ENCODE data around the gene PITRM1.
"Not testable (repeated sequence)": the region's sequence is repeated elsewhere in the genome, so short reads cannot be mapped to it uniquely, and the experiment has no call there.

The PITRM1 gene

DNA sequence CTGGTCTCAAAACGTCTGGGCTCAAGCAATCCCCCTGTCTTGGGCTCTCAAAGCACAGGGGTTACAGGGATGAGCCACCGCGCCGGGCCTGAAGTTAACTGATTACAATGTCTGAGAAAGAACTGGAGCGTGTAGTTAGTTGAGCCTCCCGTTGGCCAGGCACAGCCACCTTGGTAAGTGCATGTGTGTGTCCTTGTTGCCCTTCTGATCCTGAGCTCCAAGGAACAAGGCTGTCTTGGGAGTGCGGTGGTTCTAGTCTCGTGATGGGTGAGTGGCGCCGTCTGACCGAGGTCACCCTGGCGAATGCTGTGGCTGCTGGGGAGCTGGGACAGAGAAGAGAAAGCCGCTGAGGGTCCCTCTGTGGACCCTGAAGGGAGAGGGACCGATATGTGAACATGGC lies 50.5 kb downstream of the PITRM1 start:
- no peak for DNase-seq

DNA sequence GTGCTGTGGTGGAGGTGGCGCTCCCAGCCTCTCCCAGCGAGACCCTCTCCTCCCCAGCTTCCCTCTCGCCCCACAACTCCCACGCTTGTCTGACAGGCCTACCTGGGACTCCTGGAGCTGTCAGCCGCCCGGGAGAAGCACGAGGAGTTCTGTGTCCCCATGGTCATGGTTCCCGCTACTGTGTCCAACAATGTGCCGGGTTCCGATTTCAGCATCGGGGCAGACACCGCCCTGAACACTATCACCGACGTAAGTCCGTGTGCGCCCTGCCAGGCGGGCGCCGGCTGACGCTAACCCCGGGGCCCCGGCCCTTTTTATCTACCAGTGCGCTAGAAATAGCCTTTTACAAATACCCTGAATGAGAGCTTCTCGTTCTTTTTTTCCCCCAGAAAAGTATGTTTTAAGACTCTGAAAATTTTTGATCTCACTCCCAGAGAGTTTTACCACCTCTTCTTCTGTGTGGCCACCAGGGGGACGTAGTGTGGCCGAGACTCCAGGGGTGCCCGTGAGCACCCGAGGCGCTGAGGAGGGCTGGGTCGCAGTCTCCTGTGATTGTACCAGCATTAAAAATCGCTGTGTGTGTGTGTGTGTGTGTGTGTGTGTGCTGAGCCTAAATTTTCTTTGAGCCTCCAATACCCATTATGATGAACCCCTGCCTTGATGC lies 52.7 kb downstream of the PITRM1 start:
- peak; percentile 19 for DNase-seq

DNA sequence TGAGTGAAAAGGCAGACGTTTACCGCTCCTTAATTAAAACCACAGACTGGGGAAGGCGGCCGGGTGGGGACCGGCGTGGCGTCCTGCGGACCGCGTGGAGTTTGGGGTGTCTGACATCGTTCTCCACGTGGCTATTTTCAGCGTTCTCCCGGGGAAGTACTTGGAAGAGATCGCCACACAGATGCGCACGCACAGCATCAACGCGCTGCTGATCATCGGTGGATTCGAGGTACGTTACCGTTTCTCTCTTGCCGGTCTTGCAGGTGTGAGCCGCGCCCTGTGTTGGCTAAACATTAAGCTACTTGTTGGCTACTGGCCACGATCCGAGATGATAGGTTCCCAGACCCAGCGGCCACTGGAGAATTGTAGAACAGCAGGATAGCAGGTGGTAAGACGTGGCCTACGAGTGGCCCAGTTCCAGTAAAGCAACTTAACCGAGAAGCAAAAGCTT lies 53.9 kb downstream of the PITRM1 start:
- no peak for DNase-seq

DNA sequence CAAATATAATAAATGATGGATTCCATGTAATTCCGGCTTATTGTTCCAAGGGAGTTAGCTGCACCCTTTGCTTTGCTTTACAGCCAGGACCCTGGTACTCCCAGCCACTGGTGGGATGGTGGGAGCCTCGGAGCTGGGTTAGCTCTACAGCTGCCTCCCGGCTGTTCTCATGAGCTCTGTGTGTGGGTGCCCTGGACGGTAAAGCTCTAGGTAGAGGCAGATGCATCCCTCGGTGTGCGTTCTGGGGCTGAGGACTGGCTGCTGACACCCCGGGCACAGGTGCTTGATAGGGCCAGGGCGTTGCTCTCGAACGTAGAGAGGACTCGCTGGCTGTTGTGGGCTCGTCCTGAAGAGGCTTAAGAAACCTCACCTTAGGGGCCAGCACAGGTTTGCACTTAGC lies 55.1 kb downstream of the PITRM1 start:
- DNase-seq, result no peak

DNA sequence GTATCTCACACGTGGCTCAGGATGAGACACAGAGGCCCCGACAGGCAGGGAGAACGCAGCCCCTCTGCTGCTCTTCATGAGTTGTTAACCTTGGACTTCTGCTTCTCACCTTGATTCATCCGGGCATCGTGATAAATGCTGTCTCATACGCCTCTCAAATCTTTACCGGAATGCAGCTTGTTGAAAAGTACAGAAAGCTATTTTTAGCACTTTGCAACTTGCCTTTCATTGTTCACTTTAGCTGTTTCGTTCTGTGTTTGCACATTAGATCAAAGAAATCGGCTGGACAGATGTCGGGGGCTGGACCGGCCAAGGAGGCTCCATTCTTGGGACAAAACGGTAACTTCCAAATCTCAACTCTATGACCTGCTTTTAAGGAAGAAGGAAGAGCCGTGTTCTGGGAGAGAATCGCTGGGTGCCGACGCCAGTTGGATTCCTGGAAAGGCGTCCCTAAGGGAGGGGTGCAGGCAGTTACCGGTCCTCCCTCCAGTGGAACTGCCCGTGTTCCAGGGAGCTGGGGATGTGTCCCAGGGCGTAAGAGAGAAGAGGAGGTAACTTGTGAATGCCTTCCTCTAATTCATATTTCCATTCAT lies 56.0 kb downstream of the PITRM1 start:
- no peak for DNase-seq

DNA sequence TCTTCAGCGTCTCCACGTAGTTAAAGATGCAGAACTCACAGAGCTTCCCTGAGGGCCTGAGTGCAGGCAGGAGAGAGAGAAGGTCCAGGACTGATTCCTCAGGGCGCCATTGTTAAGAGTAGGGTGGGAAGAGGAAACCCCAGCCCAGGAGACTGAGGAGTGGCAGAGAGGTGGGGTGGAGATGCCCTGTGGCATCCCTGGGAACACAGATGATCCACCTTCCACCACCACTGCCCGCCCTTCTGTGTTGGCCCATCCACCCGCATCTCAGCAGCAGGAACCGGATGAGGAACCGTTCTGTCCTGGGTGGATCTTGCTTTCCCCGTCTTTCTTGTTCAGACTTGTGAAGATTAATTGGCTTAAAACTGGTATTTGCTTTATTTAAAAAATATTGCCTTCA lies 56.9 kb downstream of the PITRM1 start:
- no peak for DNase-seq

DNA sequence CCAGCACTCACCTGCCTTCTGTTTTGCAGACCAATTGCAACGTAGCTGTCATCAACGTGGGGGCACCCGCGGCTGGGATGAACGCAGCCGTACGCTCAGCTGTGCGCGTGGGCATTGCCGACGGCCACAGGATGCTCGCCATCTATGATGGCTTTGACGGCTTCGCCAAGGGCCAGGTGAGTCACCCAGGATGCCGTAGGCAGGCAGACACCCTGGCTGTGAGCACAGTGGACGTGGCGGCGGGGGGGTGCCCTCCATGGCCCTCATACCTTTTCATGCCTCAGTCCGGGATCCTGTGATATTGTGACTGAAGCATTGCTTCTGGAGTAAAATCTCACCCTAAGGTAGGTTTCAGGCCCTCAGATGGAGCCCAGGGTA lies 59.2 kb downstream of the PITRM1 start:
- DNase-seq, result no peak

DNA sequence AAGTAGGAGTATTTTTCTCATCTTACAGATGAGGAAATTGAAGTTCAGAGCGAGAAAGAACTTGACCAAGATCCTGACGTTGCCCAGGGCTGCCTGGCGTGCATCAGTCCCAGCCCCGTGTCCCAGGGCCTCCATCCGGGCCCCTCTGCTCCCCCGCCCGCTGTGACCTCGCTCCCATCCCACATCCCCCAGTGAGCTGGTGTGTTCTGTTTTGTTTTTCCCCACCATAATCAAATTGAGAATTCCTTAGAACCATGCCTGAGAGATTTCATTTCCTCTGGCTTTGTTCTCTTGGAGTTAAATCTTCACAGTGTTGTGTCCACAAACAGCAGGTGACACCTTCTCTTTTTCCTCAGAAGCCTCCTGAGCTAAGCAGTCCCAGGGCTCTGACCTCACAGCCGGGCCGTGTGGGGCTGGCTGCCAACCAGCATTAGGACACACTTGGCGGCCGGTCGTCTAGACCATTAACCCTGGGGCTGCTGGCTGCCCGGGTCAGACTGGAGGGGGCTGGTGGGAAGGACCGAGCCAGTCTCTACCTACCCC lies 60.9 kb downstream of the PITRM1 start:
- DNase-seq, result no peak

DNA sequence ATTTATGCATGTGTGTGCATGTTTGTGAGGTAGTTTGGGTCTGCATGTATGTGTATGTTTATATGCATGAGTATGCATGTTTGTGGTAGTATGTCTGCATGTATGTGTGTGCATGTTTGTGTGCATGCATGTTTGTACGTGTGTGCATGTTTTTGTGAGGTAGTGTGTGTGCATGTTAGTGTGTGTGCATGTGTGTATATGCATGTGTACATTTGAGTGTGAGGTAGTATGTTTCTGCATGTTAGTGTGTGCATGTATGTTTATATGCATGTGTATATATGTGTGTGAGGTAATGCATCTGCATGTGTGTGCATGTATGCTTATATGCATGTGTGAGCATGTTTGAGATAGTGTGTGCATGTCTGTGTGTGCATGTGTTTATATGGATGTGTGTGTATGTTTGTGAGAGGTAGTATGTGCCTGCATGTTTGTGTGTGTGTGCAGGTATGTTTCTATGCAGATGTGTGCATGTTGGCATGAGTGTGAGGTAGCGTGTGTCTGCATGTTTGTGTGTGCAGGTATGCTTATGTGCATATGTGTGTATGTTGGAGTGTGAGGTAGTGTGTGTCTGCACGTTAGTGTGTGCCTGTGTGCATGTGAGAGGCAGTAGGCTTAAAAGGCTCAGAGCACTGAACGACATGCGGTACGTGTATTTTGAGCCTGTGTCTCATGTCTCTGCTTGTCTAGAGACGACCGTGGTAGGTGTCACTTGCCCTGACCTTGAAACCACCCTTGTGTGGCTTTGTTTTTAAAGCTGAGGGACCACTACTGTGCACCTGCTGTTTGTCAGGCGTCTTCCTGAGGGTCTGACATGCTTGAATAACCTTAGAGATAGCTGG lies 61.6 kb downstream of the PITRM1 start:
- no peak for DNase-seq

DNA sequence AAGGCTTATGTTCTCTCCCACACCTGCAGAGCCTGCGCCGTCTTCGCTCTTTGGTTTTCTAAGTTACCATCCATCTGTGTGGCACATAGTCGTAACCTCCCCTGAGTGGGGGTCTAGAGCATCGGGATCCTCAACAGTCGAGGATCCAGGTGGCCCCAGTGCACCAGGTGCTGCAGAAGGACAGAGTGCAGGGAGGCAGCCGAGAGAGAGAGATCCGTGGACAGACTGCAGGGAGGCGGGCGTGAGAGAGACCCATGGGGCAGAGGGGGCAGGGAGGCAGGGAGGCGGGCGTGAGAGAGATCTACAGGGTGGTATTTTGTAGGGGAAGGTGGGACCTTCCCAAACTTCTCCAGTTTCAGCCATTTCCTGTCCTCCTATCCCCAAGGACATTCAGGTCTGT lies 62.9 kb downstream of the PITRM1 start:
- no peak for DNase-seq

DNA sequence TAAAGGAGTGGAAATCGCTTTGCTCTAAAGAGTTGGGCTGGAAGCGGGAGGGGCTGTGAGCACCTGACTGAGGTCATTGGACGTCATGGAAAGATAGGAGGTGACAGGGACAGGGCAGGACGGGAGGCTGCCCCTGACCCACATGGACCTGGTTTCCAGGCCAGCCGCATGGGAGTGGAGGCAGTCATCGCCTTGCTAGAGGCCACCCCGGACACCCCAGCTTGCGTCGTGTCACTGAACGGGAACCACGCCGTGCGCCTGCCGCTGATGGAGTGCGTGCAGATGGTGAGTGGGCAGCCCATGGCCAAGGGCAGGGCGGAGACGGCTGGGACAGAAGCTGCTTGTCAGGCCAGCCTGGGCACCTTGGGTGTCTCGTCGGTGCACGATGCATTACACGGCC lies 63.4 kb downstream of the PITRM1 start:
- DNase-seq, result no peak

DNA sequence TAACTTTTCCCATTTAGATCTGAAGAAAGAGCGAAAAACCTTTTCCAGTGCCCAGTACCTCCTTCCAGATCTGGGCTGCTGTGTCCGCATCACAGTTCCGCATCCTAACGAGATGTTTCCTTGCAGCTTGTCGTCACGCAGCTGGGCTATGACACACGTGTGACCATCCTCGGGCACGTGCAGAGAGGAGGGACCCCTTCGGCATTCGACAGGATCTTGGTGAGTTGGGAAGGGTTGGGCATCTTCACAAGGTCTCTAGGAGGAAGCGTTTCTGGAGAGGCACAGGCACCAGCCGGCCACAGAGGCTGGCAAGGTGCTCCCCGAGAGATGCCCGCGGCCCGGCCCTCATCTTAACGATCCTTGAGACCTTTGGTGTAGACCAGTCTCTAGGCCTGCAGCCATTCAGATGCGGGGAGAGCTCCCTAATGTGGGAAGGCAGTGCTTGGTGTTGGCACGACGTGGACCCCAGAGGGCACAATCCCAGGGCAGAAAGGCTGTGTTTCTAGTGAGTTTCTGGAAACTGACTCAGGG lies 63.9 kb downstream of the PITRM1 start:
- DNase-seq, result no peak

DNA sequence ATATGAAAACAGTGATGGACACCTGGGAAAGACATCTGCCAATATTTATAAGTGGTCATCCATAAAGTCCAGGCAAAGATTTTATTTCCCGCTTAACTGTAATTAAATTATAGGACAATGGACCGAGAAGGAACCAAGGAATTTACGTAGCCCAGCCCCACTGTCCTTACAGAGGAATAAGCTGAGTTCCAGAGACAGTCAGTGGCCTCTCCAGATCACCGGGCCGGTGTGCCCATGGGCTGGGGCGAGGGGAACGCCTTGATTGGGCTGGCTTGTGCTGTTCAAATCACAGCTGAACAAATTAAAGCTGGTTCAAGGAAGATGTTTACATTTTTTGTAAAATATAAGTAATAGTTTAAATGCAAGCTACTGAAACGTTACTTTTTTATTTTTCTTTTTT lies 64.5 kb downstream of the PITRM1 start:
- no peak for DNase-seq

DNA sequence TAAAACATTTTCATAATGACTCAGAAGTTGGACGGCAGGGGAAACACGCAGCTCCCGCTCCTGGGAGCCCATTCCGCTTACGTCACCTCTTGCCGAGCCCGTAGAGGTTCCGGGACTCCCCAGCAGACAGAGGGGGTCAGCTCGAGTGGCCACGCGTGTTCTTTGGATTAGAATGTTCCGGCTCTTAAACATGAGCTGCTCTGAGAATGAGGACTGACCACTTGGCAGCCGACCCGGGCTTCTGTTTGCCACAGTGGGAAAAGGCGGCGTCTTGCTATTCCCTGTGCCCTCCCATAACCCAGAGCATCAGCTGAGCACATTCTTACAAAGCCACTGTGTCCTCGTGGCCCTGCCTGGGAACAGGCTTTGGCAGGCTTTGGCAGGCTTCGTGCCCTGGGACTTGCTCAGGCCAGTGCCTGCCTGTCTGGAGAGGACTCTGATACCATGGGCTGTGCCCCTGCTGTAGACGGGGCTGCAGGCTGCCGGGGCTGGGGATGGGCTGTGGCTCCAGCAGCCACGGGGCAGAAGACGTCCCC lies 65.1 kb downstream of the PITRM1 start:
- no peak for DNase-seq

DNA sequence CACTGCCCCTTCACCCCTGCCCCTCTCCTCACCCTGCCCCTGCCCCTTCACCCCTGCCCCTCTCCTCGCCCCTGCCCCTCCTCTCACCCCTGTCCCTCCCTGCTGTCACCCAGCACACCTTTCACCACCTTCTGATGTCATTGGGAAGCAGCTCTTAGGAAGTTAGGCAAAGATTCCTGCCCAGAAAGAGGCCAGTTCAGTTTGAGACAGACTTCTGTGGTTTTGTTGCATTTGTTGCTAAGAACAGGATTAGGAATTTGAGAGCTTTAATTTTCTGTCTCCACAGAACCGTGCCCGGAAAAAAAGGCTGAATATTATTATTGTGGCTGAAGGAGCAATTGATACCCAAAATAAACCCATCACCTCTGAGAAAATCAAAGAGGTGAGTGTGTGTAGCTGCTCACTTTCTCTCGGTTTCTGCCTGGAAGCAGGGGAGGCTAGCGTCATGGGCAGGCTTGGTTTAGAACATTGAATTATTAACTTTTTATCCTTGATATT lies 65.6 kb downstream of the PITRM1 start:
- no peak for DNase-seq

DNA sequence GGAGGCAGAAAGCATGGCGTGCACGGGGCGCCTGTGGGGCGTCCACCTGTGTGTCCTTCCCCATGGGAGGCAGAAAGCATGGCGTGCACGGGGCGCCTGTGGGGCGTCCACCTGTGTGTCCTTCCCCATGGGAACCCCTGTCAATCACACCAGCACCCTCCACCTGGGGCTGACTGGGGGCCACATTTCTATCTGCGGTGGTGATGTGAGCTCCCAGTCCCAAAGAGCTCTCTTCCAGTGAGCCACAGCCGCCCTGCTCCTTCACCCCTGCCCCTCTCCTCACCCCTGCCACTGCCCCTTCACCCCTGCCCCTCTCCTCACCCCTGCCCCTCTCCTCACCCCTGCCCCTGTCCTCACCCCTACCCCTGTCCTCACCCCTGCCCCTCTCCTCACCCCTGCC lies 66.3 kb downstream of the PITRM1 start:
- not testable (repeated sequence) for DNase-seq

DNA sequence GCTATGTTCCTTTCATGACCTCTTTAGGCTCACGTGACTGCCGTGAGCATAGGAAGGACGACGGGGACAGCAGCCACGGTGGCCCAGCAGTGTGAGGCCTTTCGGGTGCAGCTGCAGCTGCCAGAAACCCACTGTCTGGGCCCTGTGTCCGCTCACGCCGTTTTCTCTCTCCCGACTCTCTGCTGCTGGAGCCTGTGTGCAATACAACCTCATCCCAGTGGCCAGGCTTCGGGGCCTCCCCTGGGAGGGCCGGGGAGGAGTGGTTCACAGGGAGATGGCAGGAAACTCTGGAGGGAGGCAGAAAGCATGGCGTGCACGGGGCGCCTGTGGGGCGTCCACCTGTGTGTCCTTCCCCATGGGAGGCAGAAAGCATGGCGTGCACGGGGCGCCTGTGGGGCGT lies 66.7 kb downstream of the PITRM1 start:
- no peak for DNase-seq

DNA sequence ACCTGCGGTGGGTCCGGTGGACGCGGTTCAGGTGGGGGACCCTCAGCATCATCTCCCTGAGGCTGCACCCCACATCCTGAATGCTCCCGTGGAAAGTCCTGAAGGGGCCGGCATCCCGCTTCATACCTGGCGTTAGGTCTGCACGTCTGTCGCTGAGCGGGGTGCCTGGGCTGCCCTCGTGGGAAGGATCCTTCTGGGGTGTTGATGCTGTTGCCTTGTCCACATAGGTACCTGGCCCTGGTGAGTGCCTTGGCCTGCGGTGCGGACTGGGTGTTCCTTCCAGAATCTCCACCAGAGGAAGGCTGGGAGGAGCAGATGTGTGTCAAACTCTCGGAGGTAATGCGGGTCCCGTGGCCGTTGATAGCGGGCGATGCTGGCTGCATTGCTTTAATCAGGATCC lies 67.4 kb downstream of the PITRM1 start:
- DNase-seq, result no peak

DNA sequence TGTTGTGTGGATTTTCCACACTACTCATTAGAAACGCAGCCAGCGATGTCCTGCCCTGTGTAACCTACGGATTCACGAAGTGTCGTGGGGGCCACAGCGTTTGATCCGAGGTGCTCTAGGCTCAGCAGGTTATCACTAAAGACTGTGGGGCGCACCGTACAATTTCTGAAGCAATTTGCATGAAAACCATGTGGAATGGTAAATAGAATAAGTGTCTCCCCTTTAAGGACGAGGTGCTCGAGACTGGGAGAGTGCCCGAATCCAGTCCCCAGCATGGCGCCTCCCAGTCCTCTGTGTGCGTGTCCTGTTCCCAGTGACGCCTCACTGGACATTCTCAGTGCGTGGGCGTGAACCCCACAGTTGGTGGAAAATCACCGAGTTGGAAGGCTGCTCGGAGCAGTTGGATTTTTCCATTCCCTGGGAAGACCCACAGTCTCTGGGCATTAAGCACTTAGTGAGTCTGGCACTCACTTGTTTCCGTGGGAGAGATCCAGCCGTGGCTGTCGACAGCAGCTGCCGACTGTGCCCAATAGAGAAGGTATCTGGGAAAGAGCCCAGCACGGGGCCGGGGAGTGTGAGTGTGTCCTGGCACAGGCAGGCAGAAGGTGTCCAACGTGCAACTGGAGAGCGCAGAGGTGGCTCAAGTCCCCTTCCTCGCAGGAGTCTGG lies 68.2 kb downstream of the PITRM1 start:
- no peak for DNase-seq

DNA sequence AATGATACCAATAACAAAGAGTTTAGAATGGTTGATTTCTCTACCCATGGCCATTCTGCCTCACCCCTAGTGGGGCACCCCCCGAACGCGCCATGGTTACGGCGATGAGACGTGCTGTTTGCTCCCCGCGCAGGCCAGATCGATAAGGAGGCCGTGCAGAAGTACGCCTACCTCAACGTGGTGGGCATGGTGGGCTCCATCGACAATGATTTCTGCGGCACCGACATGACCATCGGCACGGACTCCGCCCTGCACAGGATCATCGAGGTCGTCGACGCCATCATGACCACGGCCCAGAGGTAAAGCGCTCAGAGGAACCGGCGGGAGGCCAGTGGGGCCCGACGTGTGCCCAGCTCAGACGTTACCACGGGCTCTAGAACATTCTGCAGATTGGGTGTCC lies 68.9 kb downstream of the PITRM1 start:
- no peak for DNase-seq

DNA sequence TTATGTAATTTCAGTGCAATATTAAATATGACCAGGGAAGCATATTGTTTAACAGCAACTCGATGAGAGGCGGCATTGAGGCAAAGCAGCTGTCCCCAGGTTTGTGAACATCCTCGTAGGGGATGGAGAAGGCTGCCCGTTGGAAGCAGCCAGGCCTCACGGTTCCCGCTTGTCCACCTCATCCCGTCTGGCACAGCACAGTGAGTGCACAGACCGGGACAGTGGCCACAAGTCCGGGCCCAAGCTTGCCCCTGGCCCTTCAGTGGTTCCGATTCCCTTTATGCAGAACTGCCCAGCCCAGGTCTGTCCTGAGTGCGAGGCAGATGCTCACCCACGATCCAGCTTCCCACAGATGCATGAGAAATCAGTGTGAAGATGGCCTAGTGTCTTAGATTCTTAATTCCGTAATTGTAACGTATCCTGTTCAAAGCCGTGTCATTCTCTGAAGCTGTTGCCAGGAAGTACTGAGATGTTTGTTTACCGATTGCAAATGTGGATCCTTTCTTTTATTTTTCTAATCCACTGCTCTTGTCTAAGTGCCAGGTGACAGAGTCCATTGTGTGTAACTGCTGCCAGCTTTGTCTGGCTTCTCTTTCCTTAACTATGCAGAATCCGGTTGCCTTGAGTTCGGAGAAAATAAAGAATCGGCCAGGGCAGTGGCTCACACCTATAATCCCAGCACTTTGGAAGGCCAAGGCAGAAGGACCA lies 69.7 kb downstream of the PITRM1 start:
- DNase-seq, result no peak

All from RPMI8226 (cell line).